A549 (cell line): Measurements from ENCODE around the gene TDRD9.

Source experiments
- CBX2 ChIP-seq: fragments of 200-600 bp; sonication (generic); IDR thresholded peaks from 2 replicates; pipeline ENCODE4 v1.6.1; 2016; ENCODE audit warnings: low read depth, mild to moderate bottlenecking, borderline replicate concordance
- CTCF ChIP-seq: fragments of >200 bp; sonication (Bioruptor Twin); formaldehyde crosslinking; IDR thresholded peaks from 3 replicates; pipeline ENCODE4 v1.5.1; 2016
- FOSB ChIP-seq: fragments of 250-450 bp; sonication (Bioruptor Pico); IDR thresholded peaks from 2 replicates; pipeline ENCODE4 v1.5.0; 2020; ENCODE audit warnings: mild to moderate bottlenecking, moderate library complexity
- MAFK ChIP-seq: fragments of 450-650 bp; IDR thresholded peaks from 2 replicates; pipeline ENCODE4 v1.6.1; 2014; ENCODE audit not compliant: partially characterized antibody
- POLR2A ChIP-seq: IDR thresholded peaks from 2 replicates; pipeline ENCODE4 v1.6.1; 2012; ENCODE audit warnings: mild to moderate bottlenecking, low read length
- SMC3 ChIP-seq: fragments of >200 bp; sonication (Bioruptor Twin); formaldehyde crosslinking; IDR thresholded peaks from 3 replicates; pipeline ENCODE4 v1.6.1; 2018; ENCODE audit warnings: inconsistent platforms
- ZNF302 ChIP-seq: fragments of 250-450 bp; sonication (Bioruptor Pico); IDR thresholded peaks from 2 replicates; pipeline ENCODE4 v1.9.0; 2021; ENCODE audit warnings: inconsistent platforms, mild to moderate bottlenecking, moderate library complexity

GRCh38 chr14:103943673-103944072 lies 15.4 kb downstream of the TDRD9 start:
- TF ChIP-seq CTCF (no peak), ZNF302 (CRISPR knock-in tag) (no peak), MAFK (no peak), SMC3 (no peak), POLR2A (no peak), FOSB (CRISPR knock-in tag) (no peak), CBX2 (no peak)
